HG03521 (cell line): Measurements from ENCODE around the gene CDH4.
"Not testable (repeated sequence)": the region's sequence is repeated elsewhere in the genome, so short reads cannot be mapped to it uniquely, and the experiment has no call there.

Experiments used
- ATAC-seq: cut with Tn5 transposase; IDR thresholded peaks from one replicate; pipeline ENCODE4 v1.9.1; 2021; ENCODE audit warnings: mild to moderate bottlenecking, moderate library complexity; ENCODE audit not compliant: unreplicated experiment

The CDH4 gene

DNA sequence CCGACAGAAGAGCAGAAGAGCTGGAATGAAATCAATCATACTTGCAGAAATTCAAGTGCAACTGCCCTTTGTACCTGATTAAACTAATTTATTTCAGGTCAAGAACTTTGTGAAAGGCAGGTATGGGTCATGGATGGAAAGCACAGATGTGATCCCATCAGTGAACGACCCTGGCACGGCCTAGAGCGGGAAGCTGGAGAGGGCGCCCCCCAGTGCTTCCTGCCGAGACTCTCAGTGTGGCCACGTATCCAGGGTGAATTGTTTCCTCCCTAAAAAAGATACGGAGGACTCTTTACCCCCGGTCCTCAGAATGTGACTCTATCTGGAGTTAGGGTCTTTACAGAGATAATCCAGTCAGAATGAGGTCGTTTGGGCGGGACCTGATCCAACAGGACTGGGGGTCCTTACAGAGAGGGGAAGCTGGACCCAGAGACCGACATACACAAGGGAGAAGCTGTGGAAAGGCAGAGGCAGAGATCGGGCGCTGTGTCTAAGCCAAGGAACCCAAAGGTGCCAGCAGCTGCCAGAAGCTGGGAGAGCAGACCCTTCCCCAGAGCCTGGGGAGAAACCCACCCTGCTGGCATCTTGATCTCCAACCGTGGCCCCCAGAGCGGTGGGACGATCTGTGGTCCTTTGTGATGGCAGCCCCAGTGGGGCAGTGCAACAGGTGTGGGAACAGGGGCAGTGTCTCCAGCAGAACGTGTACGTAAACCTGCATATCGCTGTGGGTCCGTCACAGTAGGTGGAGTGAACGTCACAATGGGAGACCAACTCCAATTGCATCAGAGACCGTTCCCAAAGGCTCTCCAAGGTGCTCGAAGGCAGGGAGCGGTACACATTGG is 721.7 kb downstream of the CDH4 start:
- no peak for ATAC-seq

DNA sequence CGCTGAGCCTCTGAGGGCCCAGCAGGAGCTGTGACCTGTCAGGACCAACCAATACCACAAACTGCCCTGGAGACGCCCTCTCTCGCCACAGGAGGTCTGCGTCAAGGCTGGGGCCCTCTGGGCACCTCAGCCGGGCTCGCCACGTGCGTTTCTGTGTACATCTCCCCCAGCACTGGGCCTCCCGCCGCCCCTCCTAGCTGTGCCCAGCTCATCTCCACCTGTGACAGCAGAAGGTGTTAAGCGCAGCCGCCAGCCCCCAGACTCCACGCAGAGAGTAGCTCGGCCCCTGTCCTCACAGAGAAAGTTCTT is 722.2 kb downstream of the CDH4 start:
- no peak for ATAC-seq

DNA sequence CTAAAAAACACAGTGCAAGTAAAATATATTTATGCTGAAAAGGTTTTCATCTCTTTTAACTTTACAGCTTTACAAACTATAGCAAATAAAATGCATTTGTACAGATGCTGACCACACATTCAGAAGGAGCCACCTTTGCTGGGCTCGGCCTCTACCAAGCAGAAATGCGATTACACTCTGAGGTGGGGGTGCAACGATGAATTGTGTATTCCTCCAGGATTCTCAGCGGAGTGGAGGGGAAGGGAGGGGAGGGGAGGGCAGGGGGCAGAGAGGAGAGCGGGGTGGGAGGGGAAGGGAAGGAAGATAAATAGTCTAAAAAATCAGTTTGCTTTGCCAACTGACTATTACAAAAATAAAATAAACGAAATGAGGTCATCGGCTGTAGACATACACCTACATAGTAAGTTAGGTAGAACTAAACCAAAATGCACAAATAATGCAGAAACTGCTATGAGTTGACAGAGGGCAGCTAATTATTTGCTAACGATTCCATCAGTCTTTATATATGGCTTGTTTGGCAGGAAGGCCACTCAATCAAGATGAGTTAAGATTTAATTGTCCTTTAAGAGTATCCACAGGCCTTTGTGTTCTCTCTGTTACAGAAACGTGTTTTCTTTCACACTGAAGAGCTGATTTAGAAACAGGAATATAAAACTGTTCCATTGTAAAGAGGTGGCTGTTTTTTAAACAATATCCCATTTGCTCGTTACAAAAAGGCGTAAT is 723.5 kb downstream of the CDH4 start:
- ATAC-seq, result no peak

DNA sequence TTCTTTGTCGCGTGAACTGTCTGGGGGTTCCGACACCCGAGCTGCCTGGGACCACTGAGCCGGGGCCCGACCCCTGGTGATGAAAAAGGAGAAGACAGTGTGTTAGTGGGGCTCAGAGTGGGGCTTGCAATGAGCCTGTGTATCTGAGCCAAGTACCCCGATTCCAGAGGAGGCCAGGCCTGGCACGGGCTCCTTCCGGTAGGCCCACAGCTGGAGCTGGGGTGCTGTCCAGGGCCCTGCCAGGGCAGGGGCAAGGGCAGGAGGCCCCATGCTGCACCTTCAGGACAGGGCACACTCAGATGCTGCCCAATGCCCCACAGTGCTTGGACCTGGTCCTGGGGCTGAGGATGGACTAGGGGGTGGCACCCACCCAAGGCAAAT is 724.2 kb downstream of the CDH4 start:
- no peak for ATAC-seq

DNA sequence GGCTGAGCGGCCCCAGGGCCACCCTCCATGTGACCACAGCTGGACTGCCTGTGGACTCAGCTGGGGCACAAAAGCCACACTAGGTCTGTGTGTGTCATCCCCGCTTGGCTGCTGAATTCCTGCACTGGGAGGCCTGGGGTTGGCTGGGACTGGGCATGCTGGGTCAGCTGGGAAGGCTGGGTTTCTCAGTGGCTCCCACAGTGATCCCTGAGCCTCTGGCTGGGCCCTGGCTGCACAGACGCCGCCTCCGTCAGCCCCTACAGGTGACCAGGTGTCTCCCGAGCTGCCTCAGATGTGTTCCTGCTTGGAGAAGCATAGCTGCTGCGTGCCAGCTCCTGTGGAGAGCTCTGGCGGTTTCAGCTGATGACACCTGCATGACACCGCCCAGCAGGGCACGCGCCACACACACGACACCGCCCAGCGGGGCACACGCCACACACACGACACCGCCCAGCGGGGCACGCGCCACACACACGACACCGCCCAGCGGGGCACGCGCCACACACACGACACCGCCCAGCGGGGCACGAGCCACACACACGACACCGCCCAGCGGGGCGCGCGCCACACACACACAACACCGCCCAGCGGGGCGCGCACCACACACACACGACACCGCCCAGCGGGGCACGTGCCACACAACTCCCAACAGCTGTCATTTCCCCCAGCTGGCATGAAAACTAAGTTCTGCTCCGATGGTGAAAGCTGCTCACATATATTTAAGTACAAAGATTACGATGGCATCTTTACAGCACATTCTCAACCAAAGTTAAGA is 724.8 kb downstream of the CDH4 start:
- no peak for ATAC-seq

DNA sequence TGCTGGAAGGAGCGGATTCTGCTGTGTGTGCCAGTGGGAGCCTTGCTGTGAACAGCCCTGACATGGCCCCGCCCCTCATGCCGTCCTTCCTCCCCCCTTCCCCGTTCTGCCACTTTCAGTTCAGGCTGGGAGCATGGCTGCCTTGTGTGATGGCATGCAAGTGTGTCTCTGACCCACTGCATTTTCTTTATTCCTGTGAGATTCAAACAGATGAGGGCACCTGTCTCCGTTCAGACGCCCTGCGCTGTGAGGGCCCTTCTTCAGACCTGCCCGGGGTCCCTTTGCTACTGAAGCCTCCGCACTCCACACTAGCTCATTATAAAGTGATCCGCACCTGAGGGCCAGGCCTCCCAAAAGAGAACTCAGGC is 725.3 kb downstream of the CDH4 start:
- no peak for ATAC-seq

DNA sequence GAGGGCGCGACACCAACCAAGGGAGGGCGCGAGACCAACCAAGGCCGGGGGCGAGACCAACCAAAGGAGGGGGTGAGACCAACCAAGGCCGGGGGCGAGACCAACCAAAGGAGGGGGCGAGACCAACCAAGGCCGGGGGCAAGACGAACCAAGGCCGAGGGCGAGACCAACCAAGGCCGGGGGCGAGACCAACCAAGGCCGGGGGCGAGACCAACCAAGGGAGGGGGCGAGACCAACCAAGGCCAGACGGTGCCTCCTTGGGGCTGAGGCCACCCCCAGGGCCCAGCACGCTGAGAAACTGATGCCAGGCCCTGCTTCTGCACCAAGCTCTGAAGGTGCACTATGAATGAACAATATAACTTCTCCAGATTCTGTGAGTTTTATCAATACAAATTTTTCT is 726.4 kb downstream of the CDH4 start:
- no peak for ATAC-seq

DNA sequence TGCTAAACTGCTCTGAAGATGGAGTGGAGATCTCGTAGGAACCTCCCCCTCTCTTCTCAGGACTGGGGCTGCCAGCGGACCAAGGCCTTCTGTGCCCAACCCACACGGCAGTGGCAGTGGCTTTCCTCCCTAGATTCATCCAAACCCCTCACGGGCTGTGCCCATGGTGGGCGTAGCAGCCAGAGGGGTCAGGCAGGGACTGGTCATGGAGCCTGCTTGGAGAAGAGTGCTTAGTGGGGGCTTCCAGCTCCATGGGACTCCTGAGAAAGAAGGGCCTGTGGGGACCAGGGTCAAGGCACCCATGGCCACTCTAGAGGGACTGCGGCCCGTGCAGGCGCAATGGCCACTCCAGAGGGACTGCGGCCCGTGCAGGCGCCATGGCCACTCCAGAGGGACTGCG is 727.0 kb downstream of the CDH4 start:
- no peak for ATAC-seq

DNA sequence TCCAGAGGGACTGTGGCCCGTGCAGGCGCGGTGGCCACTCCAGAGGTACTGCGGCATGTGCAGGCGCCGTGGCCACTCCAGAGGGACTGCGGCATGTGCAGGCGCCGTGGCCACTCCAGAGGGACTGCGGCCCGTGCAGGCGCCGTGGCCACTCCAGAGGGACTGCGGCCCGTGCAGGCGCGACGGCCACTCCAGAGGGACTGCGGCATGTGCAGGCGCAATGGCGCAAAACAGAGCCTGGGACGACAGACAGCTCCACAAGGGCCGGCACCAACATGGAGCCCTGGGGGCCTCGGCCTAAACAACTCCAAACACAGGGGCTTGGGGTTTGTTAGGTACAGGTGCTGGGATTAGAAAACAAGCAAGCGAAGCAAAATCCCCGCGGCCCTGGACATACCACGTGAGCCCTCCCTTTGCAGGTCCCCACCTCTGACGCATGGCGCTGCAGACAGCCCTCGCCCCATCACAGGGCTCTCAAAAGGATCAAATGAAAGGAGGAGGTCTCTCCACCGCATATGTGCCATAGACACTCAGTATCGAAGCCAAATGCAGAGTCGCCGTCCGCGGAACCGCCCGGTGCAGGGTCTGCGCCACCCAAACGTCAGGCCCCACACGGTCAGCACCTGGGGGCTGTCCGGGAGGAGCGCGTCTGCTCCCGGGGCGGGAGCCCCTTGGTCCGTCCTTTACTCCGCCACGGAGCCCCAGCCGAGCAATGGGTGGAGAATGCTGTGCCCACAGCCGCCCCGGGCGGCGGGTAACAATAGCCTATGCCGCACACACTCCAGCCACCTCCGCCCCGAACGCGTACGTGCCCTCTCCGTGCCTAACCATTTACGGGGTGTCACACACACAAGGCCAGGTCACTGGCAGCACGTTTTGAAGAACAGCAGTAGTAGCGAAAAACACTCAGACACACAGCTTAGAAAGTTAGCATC is 727.9 kb downstream of the CDH4 start:
- no peak for ATAC-seq

DNA sequence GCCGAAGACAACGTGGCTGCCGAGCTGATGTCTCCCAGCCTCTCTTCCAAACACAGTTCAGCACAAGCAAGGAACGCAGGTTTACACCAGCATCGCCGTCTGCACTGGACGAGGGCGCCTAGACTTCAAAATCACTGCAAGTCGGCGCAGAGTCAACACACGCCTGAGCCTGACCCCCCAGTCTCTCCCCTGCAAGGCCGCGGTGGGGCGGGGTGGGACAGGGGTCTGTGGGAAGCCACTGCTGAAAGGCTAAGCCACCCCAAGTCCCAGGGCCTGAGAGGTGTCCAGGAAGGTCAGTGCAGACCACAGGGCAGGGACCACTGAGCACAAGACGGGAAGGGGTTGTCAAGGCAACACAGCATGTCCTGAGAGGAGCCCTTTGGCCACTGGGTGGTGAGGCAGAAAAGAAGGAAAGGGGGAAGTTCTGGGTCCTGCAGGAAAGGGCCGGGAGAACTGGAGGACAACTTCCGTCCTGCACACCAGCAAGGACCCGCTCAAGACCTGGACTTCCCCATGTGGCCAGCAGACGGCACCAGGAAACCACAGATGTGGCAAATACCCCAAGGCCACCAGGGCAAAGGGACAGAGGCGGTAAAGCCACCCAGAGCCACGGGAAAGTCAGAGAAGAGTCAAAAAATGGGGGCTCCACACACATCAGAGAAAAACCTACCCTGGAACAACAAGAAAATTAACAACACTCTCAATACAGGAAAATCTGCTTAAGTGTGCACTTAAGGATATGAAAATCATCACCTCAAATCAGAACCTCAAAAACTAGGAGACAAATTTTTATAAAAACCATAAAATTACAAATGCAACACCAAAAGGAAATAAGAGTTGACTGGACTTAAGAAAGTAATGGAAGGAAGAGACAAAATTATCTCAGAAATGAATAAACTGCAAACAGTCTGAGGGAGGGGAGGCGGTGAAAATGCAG is 728.9 kb downstream of the CDH4 start:
- ATAC-seq, result no peak

DNA sequence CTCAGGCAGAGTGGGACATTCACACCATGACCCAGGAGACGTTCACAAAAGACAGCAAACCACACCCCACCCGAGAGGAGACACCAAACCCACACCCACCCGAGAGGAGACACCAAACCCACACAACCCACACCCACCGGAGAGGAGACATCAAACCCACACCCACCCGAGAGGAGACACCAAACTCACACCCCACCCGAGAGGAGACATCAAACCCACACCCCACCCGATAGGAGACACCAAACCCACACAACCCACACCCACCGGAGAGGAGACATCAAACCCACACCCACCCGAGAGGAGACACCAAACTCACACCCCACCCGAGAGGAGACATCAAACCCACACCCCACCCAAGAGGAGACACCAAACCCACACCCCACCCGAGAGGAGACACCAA is 729.6 kb downstream of the CDH4 start:
- not testable (repeated sequence) for ATAC-seq

DNA sequence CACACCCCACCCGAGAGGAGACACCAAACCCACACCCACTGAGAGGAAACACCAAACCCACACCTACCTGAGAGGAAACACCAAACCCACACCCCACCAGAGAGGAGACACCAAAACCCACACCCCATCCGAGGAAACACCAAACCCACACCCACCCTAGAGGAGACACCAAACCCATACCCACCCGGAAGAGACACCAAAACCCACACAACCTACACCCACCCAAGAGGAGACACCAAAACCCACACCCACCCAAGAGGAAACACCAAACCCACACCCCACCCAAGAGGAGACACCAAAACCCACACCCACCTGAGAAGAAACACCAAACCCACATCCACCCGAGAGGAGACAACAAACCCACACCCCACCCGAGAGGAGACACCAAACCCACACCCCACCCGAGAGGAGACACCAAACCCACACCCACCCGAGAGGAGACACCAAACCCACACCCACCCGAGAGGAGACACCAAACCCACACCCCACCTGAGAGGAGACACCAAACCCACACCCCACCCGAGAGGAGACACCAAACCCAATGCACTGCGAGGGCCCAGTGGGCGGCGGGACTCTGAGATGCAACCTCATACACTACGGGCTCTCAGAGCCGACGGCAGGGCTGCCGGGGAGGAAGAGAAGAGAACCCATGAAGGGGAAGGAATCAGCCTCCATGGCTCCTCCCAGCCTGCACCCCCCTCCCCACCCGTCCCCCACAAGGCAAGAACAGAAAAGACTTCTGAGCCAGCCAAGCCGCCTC is 730.3 kb downstream of the CDH4 start:
- no peak for ATAC-seq

DNA sequence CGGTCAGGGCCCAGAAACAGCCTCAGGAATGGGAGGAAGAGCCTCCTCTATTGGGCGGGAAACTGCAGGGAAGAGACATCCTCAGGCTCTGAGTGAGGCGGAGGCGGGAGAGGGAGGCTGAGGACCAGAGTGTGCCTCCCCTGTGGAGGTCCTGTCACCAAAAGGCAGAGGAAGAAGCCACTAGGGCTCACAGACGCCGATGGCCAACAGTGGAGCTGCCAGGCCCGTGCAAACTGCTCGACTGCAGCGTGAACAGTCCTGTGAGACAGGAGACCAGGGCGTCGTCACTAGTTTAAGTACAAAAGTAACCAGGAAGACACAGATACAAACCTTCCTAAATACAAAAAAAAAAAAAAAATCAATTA is 730.9 kb downstream of the CDH4 start:
- ATAC-seq, result no peak

DNA sequence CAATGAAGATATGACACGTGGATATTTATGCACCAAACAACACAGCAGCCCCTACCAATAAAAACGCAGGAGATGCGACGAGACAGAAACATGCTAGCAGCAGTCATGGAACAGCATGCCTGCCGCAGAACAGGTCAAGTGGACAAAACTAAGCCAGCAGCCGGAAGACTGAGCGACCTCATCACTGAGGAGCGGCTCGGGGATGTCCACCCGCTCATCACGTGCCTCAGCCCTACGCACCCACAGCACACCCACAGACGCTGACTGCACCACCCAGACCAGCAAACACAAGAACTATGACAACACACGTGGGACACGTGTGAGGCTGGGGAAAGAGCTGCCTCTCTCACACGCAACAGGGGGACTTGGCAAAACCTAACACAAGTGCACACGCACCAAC is 731.9 kb downstream of the CDH4 start:
- ATAC-seq, result no peak

DNA sequence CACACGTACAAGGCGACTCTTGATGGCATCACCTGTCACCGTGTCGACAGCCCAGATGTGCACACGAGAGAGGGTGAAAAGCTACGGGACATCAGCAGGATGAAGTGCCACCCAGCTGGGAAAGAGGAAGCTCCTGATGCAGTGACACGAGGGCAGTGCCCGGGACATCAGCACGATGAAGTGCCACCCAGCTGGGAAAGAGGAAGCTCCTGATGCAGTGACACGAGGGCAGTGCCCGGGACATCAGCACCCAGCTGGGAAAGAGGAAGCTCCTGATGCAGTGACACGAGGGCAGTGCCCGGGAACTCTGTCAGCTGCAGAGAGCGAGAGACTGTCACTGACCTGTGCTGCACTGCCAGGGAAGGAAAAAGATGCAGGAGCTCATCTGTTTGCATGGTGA is 732.4 kb downstream of the CDH4 start:
- not testable (repeated sequence) for ATAC-seq

DNA sequence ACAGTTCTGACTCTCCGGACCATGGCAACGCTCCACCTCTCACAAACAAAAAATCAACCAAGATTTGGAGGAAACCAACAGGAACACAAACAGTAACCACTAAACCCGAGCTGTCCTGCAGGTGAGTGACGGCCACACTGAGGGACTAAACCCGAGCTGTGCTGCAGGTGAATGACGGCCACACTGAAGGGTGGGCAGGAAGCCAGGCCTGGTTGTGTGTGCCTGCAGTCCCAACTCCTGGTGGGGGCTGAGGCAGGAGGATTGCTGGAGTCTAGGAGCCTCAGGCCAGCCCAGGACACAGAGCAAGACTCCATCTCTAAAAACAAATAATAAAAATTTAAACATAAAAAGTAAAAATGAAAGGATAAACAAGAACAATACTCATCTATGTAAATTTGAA is 733.0 kb downstream of the CDH4 start:
- ATAC-seq, result no peak

DNA sequence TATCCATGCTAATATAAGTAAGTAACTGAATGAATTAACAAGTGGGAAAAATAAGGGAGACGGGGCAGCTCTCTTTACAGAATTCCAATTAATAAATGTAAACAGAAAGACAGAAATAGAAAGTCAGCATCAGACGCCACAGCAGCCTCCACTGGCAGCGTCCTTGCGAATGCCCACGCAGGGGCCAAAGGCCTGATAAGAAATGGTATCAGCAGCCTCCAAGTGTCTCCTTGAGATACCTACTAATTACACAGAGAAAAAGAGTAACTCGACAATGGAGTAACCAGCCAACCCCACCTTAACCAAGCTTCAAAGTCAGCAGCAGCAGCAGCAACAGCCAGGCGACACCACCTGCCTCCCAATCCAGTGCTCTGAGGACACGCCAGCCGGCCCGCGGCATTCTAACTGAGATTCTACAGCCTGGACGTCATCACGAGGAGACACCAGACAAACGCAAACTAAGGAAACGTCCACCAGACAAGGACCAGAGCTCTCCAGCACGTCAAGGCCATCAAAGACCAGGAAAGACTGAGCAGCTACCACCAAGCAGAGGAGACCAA is 734.8 kb downstream of the CDH4 start:
- no peak for ATAC-seq

DNA sequence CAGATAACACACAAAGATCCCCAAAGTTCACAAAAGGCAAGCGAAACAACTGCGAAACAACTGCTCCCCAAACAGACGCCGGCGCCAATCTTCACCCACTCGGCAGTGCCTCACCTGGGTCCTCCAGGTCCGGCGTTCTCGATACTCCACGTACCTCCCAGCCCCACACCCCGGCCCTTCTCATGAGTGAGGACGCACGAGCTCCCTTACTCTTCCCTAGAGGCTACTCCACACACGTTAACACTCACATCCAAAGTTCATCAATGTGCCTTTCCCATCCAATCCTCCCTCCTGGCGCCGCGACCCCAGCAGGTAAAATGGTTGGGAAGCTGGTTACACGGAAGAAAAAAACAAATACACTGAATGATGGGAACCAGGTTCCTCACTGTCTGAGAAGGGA is 736.6 kb downstream of the CDH4 start:
- ATAC-seq, result no peak

DNA sequence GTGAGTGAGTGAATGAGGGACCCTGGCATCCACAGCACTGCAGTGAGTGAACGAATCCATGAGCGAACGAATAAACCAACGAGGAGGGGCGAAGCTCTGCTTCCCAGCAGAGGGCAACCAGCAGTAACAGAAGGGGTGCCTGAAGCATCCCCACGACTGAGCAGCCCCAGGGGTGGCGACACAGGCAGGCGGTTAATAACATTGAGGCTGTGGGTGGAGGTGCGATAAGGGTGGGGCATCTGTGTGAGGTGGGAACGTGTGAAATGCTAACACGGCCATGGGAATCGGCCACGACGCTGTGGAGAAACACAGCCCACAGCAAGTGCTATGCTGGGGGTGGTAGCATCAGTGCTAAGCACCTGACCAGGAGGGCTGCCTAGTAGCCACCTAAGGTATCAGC is 737.7 kb downstream of the CDH4 start:
- ATAC-seq, result no peak
